Measurements from ENCODE around the gene DHDH.
"Not testable (repeated sequence)": the region's sequence is repeated elsewhere in the genome, so short reads cannot be mapped to it uniquely, and the experiment has no call there.

Gene DHDH

GRCh38 chr19:48897181-48897580 lies 36.3 kb upstream of the DHDH start:
- CTCF ChIA-PET: no interaction called here
- no peak for TF ChIP-seq CTCF (conservative IDR thresholded peaks at IDR 0.05; ENCODE audit: low read depth)

GRCh38 chr19:48899386-48899749 lies 34.1 kb upstream of the DHDH start:
- DNase-seq (ENCODE audit: low spot score); POLR2A ChIA-PET (ENCODE audit: low non-redundant PET): not testable (repeated sequence)
- CTCF ChIA-PET: interaction anchor here (0.6 kb wide), 3 partner anchors 34 to 94 kb away, joined by 3 to 4 read pairs (median 3); partner anchors contain the start of genes DHDH and RUVBL2
- H3K27ac ChIP-seq: peak overlapping the region; percentile 91

More at GRCh38 chr19:48897181-48897580, 36.3 kb upstream of the DHDH start:
- H3K27ac ChIP-seq: peak overlapping the region; percentile 91
- POLR2A ChIA-PET (ENCODE audit: low non-redundant PET): no interaction called here
- no peak for DNase-seq (ENCODE audit: low spot score)

- DNase-seq (ENCODE audit: low spot score): peak; percentile 99
- ChIA-PET CTCF (interaction anchor here (0.6 kb wide), 3 partner anchors 34 to 94 kb away, joined by 3 to 4 read pairs (median 3); partner anchors contain the start of genes DHDH and RUVBL2), POLR2A (ENCODE audit: low non-redundant PET) (interaction anchor here (0.6 kb wide), 1 partner anchor 93 kb away, joined by 3 read pairs; the partner anchor contains the start of gene GYS1)
- H3K27ac ChIP-seq: peak within 1 kb of the TSS; percentile 91
- TF ChIP-seq CTCF (conservative IDR thresholded peaks at IDR 0.05; ENCODE audit: low read depth): no peak
These were observed 33.6 kb upstream of the DHDH start, which contains the start of gene NUCB1 for GRCh38 chr19:48899781-48900476. Gene NUCB1 (plus strand): TSS chr19:48900312. CDS start chr19:48900797, 485 bp downstream.

- no peak for TF ChIP-seq CTCF (conservative IDR thresholded peaks at IDR 0.05; ENCODE audit: low read depth)
- H3K27ac ChIP-seq: peak overlapping the region; percentile 91
- CTCF ChIA-PET: no interaction called here
- peak; percentile 50 for DNase-seq (ENCODE audit: low spot score)
- POLR2A ChIA-PET (ENCODE audit: low non-redundant PET): interaction anchor here (0.6 to 0.8 kb wide), 2 partner anchors 93 to 105 kb away, joined by 3 read pairs; partner anchors contain the start of gene GYS1
These were observed 32.8 kb upstream of the DHDH start for GRCh38 chr19:48900477-48901406.

- DNase-seq (ENCODE audit: low spot score); H3K27ac ChIP-seq; CTCF ChIA-PET; POLR2A ChIA-PET (ENCODE audit: low non-redundant PET): not testable (repeated sequence)
These were observed 31.2 kb upstream of the DHDH start for GRCh38 chr19:48902291-48902690.

GRCh38 chr19:48903788-48904187 lies 29.7 kb upstream of the DHDH start:
- DNase-seq (ENCODE audit: low spot score); CTCF ChIA-PET; POLR2A ChIA-PET (ENCODE audit: low non-redundant PET); H3K27ac ChIP-seq: not testable (repeated sequence)

GRCh38 chr19:48905664-48906063 lies 27.8 kb upstream of the DHDH start:
- ChIA-PET POLR2A (ENCODE audit: low non-redundant PET) (no interaction called here), CTCF (interaction anchor here (0.6 to 0.7 kb wide), 2 partner anchors 64 to 166 kb away, joined by 4 read pairs; no protein-coding TSS in a partner anchor)
- peak overlapping the region; percentile 15; the same call in 1 of the 2 replicates for H3K27ac ChIP-seq
- DNase-seq (ENCODE audit: low spot score): no peak
- no peak for TF ChIP-seq CTCF (conservative IDR thresholded peaks at IDR 0.05; ENCODE audit: low read depth)
